D721Med (cell line): ENCODE measurements around the gene CD99L2.

Source experiments
- DNase-seq: peaks from one replicate; pipeline ENCODE4 v3.0.0; 2011; ENCODE audit warnings: low spot score; ENCODE audit not compliant: insufficient read length
- FAIRE-seq: peaks from 2 replicates; lab custom pipeline; 2011; peaks lifted over from hg19 to GRCh38; lab: Jason Lieb, UNC
- CTCF ChIP-seq: IDR thresholded peaks from 2 replicates; pipeline ENCODE4 v1.5.1; 2012; ENCODE audit warnings: mild to moderate bottlenecking, control low read depth; ENCODE audit not compliant: insufficient read depth; ENCODE audit errors: missing control alignments

Gene CD99L2

GRCh38 chrX:150731795-150732194 lies 166.7 kb downstream of the CD99L2 start:
- no peak for DNase-seq
- no peak for TF ChIP-seq CTCF
- FAIRE-seq = no peak

GRCh38 chrX:150730719-150731118 lies 167.7 kb downstream of the CD99L2 start:
- DNase-seq (no peak), FAIRE-seq (no peak)
- TF ChIP-seq CTCF = no peak

- no peak for TF ChIP-seq CTCF
- no peak for FAIRE-seq
- DNase-seq = no peak
Observed at GRCh38 chrX:150729956-150730355, 168.5 kb downstream of the CD99L2 start.

- DNase-seq (no peak), FAIRE-seq (no peak)
- TF ChIP-seq CTCF = no peak
Observed at GRCh38 chrX:150719621-150720020, 178.8 kb downstream of the CD99L2 start.
